MM.1S (cell line): ENCODE measurements around the gene SNTG2.

Source experiments
- DNase-seq: peaks from one replicate; pipeline ENCODE4 v3.0.0-alpha.2; 2015
- H2AFZ ChIP-seq: fragments of 300-600 bp; sonication (generic); 2 replicates; pipeline ENCODE4 v1.6.0; 2016; ENCODE audit warnings: antibody characterized with exemption, low read length
- H3F3A ChIP-seq: fragments of 300-600 bp; sonication (generic); 2 replicates; pipeline ENCODE4 v1.6.1; 2016; ENCODE audit warnings: mild to moderate bottlenecking, antibody characterized with exemption, low read length, moderate library complexity, mixed read lengths; ENCODE audit not compliant: insufficient read depth
- H3K27ac ChIP-seq: fragments of 300-600 bp; sonication (generic); 2 replicates; pipeline ENCODE4 v1.5.1; 2016; ENCODE audit warnings: mild to moderate bottlenecking, low read length
- H3K27me3 ChIP-seq: fragments of 300-600 bp; sonication (generic); replicated peaks from 2 replicates; pipeline ENCODE4 v1.6.0; 2016; ENCODE audit warnings: low read length; ENCODE audit not compliant: insufficient read depth
- H3K36me3 ChIP-seq: fragments of 300-600 bp; sonication (generic); replicated peaks from 2 replicates; pipeline ENCODE4 v1.6.1; 2016; ENCODE audit warnings: mild to moderate bottlenecking, low read length, mixed read lengths; ENCODE audit not compliant: insufficient read depth
- H3K4me1 ChIP-seq: fragments of 300-600 bp; sonication (generic); 2 replicates; pipeline ENCODE4 v1.6.1; 2016; ENCODE audit warnings: low read length, mixed read lengths
- H3K4me2 ChIP-seq: fragments of 300-600 bp; sonication (generic); 2 replicates; pipeline ENCODE4 v1.6.0; 2016; ENCODE audit warnings: low read depth, low read length
- H3K4me3 ChIP-seq: fragments of 300-600 bp; sonication (generic); 2 replicates; pipeline ENCODE4 v1.5.1; 2016; ENCODE audit warnings: low read length, mixed read lengths
- H3K79me2 ChIP-seq: fragments of 300-600 bp; sonication (generic); 2 replicates; pipeline ENCODE4 v1.6.1; 2016; ENCODE audit warnings: mixed run types, low read length, mixed read lengths
- H3K9ac ChIP-seq: fragments of 300-600 bp; sonication (generic); 2 replicates; pipeline ENCODE4 v1.6.1; 2016; ENCODE audit warnings: low read length, mixed read lengths
- H3K9me2 ChIP-seq: fragments of 300-600 bp; sonication (generic); replicated peaks from 2 replicates; pipeline ENCODE4 v1.6.1; 2016; ENCODE audit warnings: mild to moderate bottlenecking, low read length, mixed read lengths; ENCODE audit not compliant: insufficient read depth
- H3K9me3 ChIP-seq: fragments of 300-600 bp; sonication (generic); replicated peaks from 2 replicates; pipeline ENCODE4 v1.6.1; 2016; ENCODE audit warnings: mild to moderate bottlenecking, low read length, mixed read lengths; ENCODE audit not compliant: insufficient read depth
- H4K20me1 ChIP-seq: fragments of 300-600 bp; sonication (generic); 2 replicates; pipeline ENCODE4 v1.6.1; 2016; ENCODE audit warnings: mild to moderate bottlenecking, low read length, moderate library complexity, mixed read lengths; ENCODE audit not compliant: insufficient read depth
- CTCF ChIP-seq: fragments of 300-600 bp; sonication (generic); IDR thresholded peaks from 2 replicates; pipeline ENCODE4 v1.5.1; 2016; ENCODE audit warnings: antibody characterized with exemption, low read length, mixed read lengths
- EZH2 ChIP-seq: fragments of 300-600 bp; sonication (generic); optimal IDR thresholded peaks from 2 replicates; pipeline ENCODE3; 2017; ENCODE audit warnings: low read depth, mild to moderate bottlenecking, antibody characterized with exemption, low read length, mixed read lengths
- EZH2phosphoT487 ChIP-seq: fragments of 300-600 bp; sonication (generic); IDR thresholded peaks from 2 replicates; pipeline ENCODE4 v1.6.1; 2018; ENCODE audit warnings: antibody characterized with exemption, low read length

SNTG2 gene

GRCh38 chr2:1039549-1039948, 88.9 kb downstream of the SNTG2 start:
- no peaks in the 10 kb centered on the region for H3K9me2 ChIP-seq
- H4K20me1 ChIP-seq, result no peaks in the 10 kb centered on the region
- H3K4me1 ChIP-seq, result no peaks in the 10 kb centered on the region
- TF ChIP-seq EZH2phosphoT487 (no peak), CTCF (no peak), EZH2 (no peak)
- H3K36me3 ChIP-seq, result no peaks in the 10 kb centered on the region
- H3K27me3 ChIP-seq, result no peaks in the 10 kb centered on the region
- DNase-seq, result no peak
- H3K9ac ChIP-seq, result no peak overlapping the region
- no peaks in the 10 kb centered on the region for H3K9me3 ChIP-seq
- no peak overlapping the region for H3K4me3 ChIP-seq
- no peaks in the 10 kb centered on the region for H3K79me2 ChIP-seq
- H2AFZ ChIP-seq, result no peak overlapping the region
- H3F3A ChIP-seq, result no peaks in the 10 kb centered on the region
- H3K27ac ChIP-seq, result no peak overlapping the region
- no peak overlapping the region for H3K4me2 ChIP-seq

GRCh38 chr2:1041012-1041805, 90.6 kb downstream of the SNTG2 start:
- H3K4me2 ChIP-seq, result no peak overlapping the region
- H4K20me1 ChIP-seq, result no peaks in the 10 kb centered on the region
- no peak for TF ChIP-seq CTCF
- H3F3A ChIP-seq, result no peaks in the 10 kb centered on the region
- no peaks in the 10 kb centered on the region for H3K79me2 ChIP-seq
- no peaks in the 10 kb centered on the region for H3K36me3 ChIP-seq
- H3K9me2 ChIP-seq, result no peaks in the 10 kb centered on the region
- no peaks in the 10 kb centered on the region for H3K27me3 ChIP-seq
- no peaks in the 10 kb centered on the region for H3K4me1 ChIP-seq
- no peak for DNase-seq
- H3K9ac ChIP-seq, result no peak overlapping the region
- no peak overlapping the region for H3K4me3 ChIP-seq
- no peak overlapping the region for H3K27ac ChIP-seq
- no peaks in the 10 kb centered on the region for H3K9me3 ChIP-seq
- no peak overlapping the region for H2AFZ ChIP-seq

- TF ChIP-seq EZH2 (no peak), CTCF (no peak), EZH2phosphoT487 (no peak)
- H3F3A ChIP-seq, result no peaks in the 10 kb centered on the region
- H4K20me1 ChIP-seq, result no peaks in the 10 kb centered on the region
- H3K9me3 ChIP-seq, result no peaks in the 10 kb centered on the region
- H2AFZ ChIP-seq, result no peak overlapping the region
- no peaks in the 10 kb centered on the region for H3K27me3 ChIP-seq
- no peaks in the 10 kb centered on the region for H3K79me2 ChIP-seq
- no peak overlapping the region for H3K4me2 ChIP-seq
- no peaks in the 10 kb centered on the region for H3K36me3 ChIP-seq
- H3K9me2 ChIP-seq, result no peaks in the 10 kb centered on the region
- H3K4me3 ChIP-seq, result no peak overlapping the region
- no peak overlapping the region for H3K27ac ChIP-seq
- H3K9ac ChIP-seq, result no peak overlapping the region
- H3K4me1 ChIP-seq, result no peaks in the 10 kb centered on the region
- no peak for DNase-seq
Observed at GRCh38 chr2:1045109-1045508, 94.5 kb downstream of the SNTG2 start.
